22Rv1 (cell line): ENCODE data around the gene SRSF11.
A peak's percentile ranks its signal among the peaks of the same experiment; 100 is the strongest.

Experiments
- H3K27ac ChIP-seq: fragments of 450-650 bp; 2 replicates; pipeline ENCODE4 v1.5.1; 2017
- ZFX ChIP-seq: fragments of 450-650 bp; IDR thresholded peaks from 2 replicates; pipeline ENCODE4 v1.6.1; 2017; ENCODE audit warnings: antibody characterized with exemption, borderline replicate concordance
- TF ChIP-seq, protein P1 (sequence below): fragments of 450-650 bp; IDR thresholded peaks from 2 replicates; pipeline ENCODE4 v1.5.1; 2017; ENCODE audit warnings: mild to moderate bottlenecking

The SRSF11 gene

GRCh38 chr1:70207492-70207891, 13.7 kb upstream of the SRSF11 start:
- TF ChIP-seq, protein P1, sequence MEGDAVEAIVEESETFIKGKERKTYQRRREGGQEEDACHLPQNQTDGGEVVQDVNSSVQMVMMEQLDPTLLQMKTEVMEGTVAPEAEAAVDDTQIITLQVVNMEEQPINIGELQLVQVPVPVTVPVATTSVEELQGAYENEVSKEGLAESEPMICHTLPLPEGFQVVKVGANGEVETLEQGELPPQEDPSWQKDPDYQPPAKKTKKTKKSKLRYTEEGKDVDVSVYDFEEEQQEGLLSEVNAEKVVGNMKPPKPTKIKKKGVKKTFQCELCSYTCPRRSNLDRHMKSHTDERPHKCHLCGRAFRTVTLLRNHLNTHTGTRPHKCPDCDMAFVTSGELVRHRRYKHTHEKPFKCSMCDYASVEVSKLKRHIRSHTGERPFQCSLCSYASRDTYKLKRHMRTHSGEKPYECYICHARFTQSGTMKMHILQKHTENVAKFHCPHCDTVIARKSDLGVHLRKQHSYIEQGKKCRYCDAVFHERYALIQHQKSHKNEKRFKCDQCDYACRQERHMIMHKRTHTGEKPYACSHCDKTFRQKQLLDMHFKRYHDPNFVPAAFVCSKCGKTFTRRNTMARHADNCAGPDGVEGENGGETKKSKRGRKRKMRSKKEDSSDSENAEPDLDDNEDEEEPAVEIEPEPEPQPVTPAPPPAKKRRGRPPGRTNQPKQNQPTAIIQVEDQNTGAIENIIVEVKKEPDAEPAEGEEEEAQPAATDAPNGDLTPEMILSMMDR, result no peak
- no peak for TF ChIP-seq ZFX
- no peak overlapping the region for H3K27ac ChIP-seq

DNA sequence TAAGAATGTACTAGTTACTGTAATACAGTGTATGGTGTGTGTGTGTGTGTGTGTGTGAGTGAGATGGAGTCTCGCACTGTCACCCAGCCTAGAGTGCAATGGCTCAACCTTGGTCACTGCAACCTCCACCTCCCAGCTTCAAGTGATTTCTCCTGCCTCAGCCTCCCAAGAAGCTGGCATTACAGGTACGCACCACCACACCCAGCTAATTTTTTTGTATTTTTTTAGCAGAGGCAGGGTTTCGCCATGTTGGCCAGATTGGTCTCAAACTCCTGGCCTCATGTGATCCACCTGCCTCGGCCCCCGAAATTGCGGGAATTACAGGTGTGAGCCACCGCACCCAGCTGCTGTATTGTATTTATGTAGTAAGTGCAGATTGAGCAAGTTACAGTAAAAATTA, 12.9 kb upstream of the SRSF11 start:
- H3K27ac ChIP-seq, result no peak overlapping the region
- no peak for TF ChIP-seq ZFX
- TF ChIP-seq, protein P1, result no peak

DNA sequence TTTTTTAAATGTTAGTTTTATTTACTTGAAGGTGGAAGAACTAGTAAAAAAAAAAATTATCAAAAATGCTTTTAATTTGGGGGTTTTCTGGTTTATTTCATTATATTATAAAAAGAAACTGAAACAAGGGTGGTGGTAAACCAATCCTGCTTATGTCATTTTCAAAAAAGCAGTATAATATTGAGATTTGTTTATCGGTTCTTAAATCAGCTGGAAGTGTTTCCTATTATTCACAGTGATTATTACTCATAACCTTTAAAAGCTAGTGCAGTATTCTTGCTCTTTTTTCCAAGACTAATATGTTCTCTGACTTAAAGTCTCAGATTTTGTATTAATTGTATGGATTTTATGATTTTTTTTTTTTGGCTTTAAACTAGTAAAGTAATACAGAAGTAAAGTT, 10.4 kb upstream of the SRSF11 start:
- no peak overlapping the region for H3K27ac ChIP-seq
- TF ChIP-seq, protein P1, result no peak
- TF ChIP-seq ZFX, result no peak

DNA sequence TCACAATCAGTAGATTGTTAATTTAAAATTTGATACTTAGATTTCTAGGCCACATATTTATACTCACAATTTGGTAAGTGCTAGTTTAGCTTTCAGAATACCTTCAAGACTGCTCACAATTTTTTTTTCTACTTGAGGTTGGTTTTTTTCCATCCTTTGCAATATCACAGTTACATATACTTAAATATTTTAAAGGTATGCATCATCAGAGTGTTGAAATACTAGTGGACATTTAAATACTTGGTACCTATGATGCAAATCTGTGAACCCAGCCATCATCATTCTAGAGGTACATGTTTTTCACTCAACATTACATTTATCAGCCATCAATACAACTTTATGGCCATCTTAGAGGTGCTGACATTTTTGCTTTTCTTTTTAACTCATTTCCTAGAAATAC, 9.6 kb upstream of the SRSF11 start:
- no peak for TF ChIP-seq ZFX
- TF ChIP-seq, protein P1, result no peak
- no peak overlapping the region for H3K27ac ChIP-seq

DNA sequence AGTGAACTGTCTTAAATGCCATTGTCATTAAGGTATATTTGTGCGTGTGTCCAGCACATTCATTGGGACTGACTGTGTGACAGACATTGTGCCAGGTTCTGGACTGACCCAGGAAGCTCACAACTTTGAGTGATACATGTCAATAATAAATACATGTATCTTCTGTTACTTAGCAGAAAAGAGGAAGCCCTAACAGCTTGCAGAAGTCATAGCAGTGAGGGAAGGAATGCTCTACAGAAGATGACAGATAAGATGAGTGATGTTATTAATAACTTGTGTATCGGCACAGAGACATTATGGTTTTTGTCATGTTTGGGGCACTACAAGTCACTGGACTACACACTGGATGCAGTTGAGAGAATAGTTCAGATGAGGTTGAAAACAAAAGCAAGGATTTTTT, 1.2 kb upstream of the SRSF11 start:
- TF ChIP-seq, protein P1, result no peak
- no peak for TF ChIP-seq ZFX
- H3K27ac ChIP-seq, result peak overlapping the region; percentile 96; the same call in 1 of the 2 replicates

DNA sequence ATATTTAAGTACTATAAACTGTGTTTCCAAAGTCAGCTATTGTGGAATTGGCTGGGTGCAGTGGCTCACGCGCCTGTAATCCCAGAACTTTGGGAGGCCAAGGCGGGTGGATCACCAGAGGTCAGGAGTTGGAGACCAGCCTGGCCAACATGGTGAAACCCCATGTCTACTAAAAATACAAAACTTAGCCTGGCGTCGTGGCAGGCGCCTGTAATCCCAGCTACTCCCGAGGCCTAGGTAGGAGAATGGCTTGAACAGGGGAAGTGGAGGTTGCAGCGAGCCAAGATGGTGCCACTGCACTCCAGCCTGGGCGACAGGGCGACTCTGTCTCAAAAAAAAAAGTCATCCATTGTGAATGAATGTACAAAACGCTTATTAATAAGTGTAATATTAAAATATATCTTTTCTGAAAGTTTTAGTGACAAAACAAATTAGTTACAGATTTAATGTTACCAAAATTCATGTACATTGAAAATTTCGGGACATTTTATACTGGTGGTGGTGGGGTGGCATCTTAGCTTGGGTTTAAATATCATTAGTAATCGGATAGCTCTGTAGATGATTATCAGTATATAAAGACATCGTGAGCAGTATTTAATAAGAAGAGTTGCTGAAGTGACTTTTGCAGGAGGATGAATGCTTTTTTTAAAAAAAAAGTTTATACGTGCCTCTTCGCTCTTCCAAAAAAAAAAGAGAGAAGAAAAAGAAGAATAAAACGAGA, 503 bp upstream of the SRSF11 start:
- no peak for TF ChIP-seq ZFX
- TF ChIP-seq, protein P1, result no peak
- peak overlapping the region; percentile 96 for H3K27ac ChIP-seq

- TF ChIP-seq, protein P1, result no peak
- TF ChIP-seq ZFX, result no peak
Measured at GRCh38 chr1:70222716-70223235, 1.6 kb downstream of the SRSF11 start.

More at GRCh38 chr1:70222716-70223235, 1.6 kb downstream of the SRSF11 start:
- peak overlapping the region; percentile 96 for H3K27ac ChIP-seq
